ENCODE measurements around the gene GPRC5D.

The GPRC5D gene

DNA sequence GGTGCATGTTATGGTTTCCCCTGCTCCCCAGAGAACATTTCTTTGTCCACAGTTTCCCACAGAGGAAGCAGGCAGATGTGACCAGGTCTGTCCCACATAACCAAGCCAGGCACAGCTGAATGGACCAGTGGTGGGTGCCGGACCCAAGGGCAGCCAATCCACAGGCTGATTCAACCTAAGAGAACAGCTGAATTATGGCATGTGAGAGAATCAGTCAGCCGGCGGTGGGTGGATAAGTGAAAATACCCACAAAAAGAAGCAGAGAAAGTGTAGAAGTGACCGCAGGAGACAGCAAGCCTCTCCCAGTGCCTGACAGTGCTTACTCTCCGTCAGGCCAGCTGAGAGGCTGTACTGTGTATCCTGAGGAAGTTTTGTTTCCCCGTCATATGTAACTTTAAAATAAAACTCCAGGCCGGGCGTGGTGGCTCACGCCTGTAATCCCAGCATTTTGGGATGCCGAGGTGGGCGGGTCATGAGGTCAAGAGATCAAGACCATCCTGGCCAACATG is 14.9 kb downstream of the GPRC5D start:
- no peak for DNase-seq (ENCODE audit: low spot score)
- TF ChIP-seq CTCF (IDR thresholded peaks at IDR 0.05; ENCODE audit: extremely low read depth, missing control alignments): no peak

DNA sequence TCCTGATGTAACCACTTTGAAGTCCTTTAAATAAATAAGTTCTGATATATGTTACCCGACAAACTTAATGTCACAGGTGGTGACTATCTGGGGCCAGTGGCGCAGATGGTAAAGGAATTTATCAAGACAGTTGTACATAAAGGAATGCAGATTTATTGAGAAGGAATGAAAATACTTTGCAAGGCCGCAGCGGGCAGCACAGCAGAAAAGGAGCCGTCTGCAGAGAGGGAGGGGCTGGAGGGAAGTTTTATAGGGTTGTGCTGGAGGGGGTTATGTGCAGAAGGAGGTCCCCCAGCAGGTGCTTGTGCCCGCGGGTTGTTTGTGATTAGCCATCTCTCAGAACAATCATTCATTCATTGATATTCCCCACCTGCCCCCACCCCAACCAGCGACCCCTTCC is 17.4 kb downstream of the GPRC5D start:
- no peak for TF ChIP-seq CTCF (IDR thresholded peaks at IDR 0.05; ENCODE audit: extremely low read depth, missing control alignments)
- no peak for DNase-seq (ENCODE audit: low spot score)

DNA sequence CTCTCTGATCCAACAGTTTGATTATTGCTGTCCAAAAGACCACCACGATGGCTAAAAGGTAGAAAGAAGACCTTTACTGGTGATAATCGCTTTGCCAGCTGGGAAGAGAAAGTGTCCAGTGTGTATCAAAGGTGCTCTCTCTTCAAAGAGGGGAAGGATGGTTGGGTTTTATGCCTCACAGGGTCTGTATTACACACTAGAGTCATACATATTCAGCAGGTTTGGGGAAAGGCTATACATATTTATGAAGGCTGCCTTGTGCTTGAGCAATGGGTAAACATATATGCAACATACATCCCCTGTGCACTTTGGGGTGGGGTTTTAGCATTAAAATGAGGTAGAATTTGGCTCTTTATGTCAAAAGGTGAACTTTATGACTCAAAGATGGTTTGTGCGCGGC is 18.2 kb downstream of the GPRC5D start:
- no peak for TF ChIP-seq CTCF (IDR thresholded peaks at IDR 0.05; ENCODE audit: extremely low read depth, missing control alignments)

DNA sequence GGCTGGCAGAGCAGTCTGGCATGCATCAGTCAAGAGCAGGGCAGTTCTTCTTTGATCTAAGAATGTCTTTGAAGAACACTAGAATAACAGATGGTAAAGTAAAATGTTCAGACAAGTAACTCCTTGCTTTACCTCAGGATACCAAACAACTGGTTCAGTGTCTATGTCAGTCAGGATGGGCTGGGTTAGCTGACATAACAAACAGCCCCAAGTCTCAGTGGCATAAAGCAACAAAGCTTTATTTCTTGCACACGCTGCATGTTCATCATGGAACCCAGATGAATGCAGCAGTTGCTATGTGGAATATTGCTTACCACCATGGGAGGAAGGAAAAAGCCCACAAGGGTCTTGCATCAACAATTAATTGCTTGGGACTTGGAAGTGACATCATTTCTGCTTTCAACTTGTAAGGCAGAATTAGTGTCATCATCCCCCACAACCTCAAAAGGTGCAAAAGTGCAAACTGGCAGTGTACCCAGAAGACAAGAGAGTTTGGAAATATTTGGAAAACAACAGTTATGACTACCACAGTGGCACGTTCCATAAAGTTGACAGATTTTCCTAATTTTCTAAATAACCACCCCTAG is 21.2 kb downstream of the GPRC5D start:
- DNase-seq (ENCODE audit: low spot score): no peak
- no peak for TF ChIP-seq CTCF (IDR thresholded peaks at IDR 0.05; ENCODE audit: extremely low read depth, missing control alignments)

More for the DNA sequence above, 18.2 kb downstream of the GPRC5D start:
- DNase-seq (ENCODE audit: low spot score): no peak

DNA sequence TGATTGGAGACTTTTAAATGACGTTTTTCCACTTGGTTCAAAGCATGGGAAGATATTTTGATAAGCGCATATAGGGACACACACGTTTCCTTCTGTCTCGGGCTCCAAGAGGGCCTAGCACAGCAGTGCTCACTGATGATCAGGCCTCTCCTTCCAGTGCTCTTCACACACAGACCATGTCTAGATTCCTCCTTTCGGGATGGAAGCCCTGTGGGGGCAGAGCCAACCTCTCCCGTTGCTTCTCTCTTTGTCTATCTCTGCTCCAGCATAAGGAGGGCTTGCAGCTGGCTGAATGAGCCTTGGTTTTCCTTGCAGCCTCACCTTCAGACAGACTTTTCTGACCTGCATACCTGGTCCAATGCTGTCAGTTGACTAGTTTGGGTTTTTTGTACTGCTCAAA is 22.3 kb downstream of the GPRC5D start:
- no peak for TF ChIP-seq CTCF (IDR thresholded peaks at IDR 0.05; ENCODE audit: extremely low read depth, missing control alignments)
- no peak for DNase-seq (ENCODE audit: low spot score)

GRCh38 chr12:12927211-12928079 is 24.5 kb downstream of the GPRC5D start:
- TF ChIP-seq CTCF (IDR thresholded peaks at IDR 0.05; ENCODE audit: extremely low read depth, missing control alignments): no peak
- no peak for DNase-seq (ENCODE audit: low spot score)

- no peak for TF ChIP-seq CTCF (IDR thresholded peaks at IDR 0.05; ENCODE audit: extremely low read depth, missing control alignments)
- DNase-seq (ENCODE audit: low spot score): no peak
Observed at GRCh38 chr12:12926571-12927071, 25.3 kb downstream of the GPRC5D start.

All from GM20000 (cell line).